Activated CD4-positive, alpha-beta memory T cell treated with anti-CD3 and anti-CD28 coated beads for 36 hours (primary cell): ENCODE results near the gene KCNK5. TPM values are rescaled to one million over a fixed set of nuclear protein-coding genes. Genes with fewer than 3 reads are reported as not detected.
A peak's percentile ranks its signal among the peaks of the same experiment; 100 is the strongest.

Experiments used
- CTCF ChIA-PET: fragments of 350-600 bp; sonication (Branson Sonifier 250); formaldehyde crosslinking; loops from one replicate; lab custom pipeline; 2021; ENCODE audit warnings: antibody characterized with exemption, inconsistent platforms; lab: Charles Lee
- POLR2A ChIA-PET: fragments of 350-600 bp; sonication (Branson Sonifier 250); formaldehyde crosslinking; loops from one replicate; lab custom pipeline; 2021; ENCODE audit warnings: antibody characterized with exemption; lab: Charles Lee
- DNase-seq: peaks from one replicate; pipeline ENCODE4 v3.0.0-alpha.2; 2020
- H3K27ac Mint-ChIP-seq: one replicate; pipeline ENCODE4 v1.8.0; 2021; ENCODE audit warnings: mixed read lengths
- H3K27me3 Mint-ChIP-seq: one replicate; pipeline ENCODE4 v1.8.0; 2021; ENCODE audit warnings: mixed read lengths
- H3K36me3 Mint-ChIP-seq: one replicate; pipeline ENCODE4 v1.8.0; 2021; ENCODE audit warnings: mixed read lengths
- H3K4me1 Mint-ChIP-seq: one replicate; pipeline ENCODE4 v1.8.0; 2021; ENCODE audit warnings: low read depth, mixed read lengths
- H3K4me3 Mint-ChIP-seq: one replicate; pipeline ENCODE4 v1.8.0; 2021; ENCODE audit warnings: mild to moderate bottlenecking, mixed read lengths
- H3K9me3 Mint-ChIP-seq: one replicate; pipeline ENCODE4 v1.8.0; 2021; ENCODE audit warnings: mixed read lengths
- intact Hi-C: fragments of 100-400 bp; cut with micrococcal nuclease; formaldehyde crosslinking; loops from one replicate; pipeline ENCODE4 v1.15.1; 2023
- total RNA-seq, 2 experiments: library from RNA; stranded (reverse); gene quantifications; one replicate each; pipeline ENCODE4 v1.2.3, GENCODE V29; 2021

The KCNK5 gene
- total RNA-seq, 2 experiments from 2014 or later, result 16.2 to 16.5 TPM

GRCh38 chr6:39236742-39237141 is 7.5 kb upstream of the KCNK5 start:
- H3K4me3 Mint-ChIP-seq, result no peak overlapping the region
- H3K9me3 Mint-ChIP-seq, result no peaks in the 10 kb centered on the region
- ChIA-PET CTCF (no interaction called here), POLR2A (interaction anchor here (0.6 kb wide), 1 partner anchor 526 kb away, joined by 3 read pairs; no protein-coding TSS in a partner anchor)
- no peak for DNase-seq
- H3K27ac Mint-ChIP-seq, result no peak overlapping the region
- no peaks in the 10 kb centered on the region for H3K36me3 Mint-ChIP-seq
- intact Hi-C loops, result no loop called here
- H3K4me1 Mint-ChIP-seq, result no peaks in the 10 kb centered on the region
- H3K27me3 Mint-ChIP-seq, result peaks cover 1% of the 10 kb centered on the region

GRCh38 chr6:39233333-39233732 is 4.1 kb upstream of the KCNK5 start:
- H3K4me3 Mint-ChIP-seq, result no peak overlapping the region
- H3K27ac Mint-ChIP-seq, result no peak overlapping the region
- POLR2A ChIA-PET, result no interaction called here
- DNase-seq, result no peak
- H3K4me1 Mint-ChIP-seq, result peaks cover 5% of the 10 kb centered on the region
- intact Hi-C loops, result no loop called here
- H3K36me3 Mint-ChIP-seq, result no peaks in the 10 kb centered on the region
- no peaks in the 10 kb centered on the region for H3K9me3 Mint-ChIP-seq
- peaks cover 1% of the 10 kb centered on the region for H3K27me3 Mint-ChIP-seq
- CTCF ChIA-PET, result interaction anchor here (1.0 kb wide), 1 partner anchor 70 kb away, joined by 4 read pairs; no protein-coding TSS in a partner anchor

GRCh38 chr6:39231521-39232243 is 2.4 kb upstream of the KCNK5 start:
- H3K4me3 Mint-ChIP-seq, result no peak overlapping the region
- peaks cover 8% of the 10 kb centered on the region for H3K36me3 Mint-ChIP-seq
- intact Hi-C loops, result no loop called here
- H3K27ac Mint-ChIP-seq, result no peak overlapping the region
- no peaks in the 10 kb centered on the region for H3K9me3 Mint-ChIP-seq
- CTCF ChIA-PET, result no interaction called here
- peaks cover 15% of the 10 kb centered on the region for H3K4me1 Mint-ChIP-seq
- no peaks in the 10 kb centered on the region for H3K27me3 Mint-ChIP-seq
- POLR2A ChIA-PET, result no interaction called here
- DNase-seq, result no peak

GRCh38 chr6:39230654-39231035 is 1.4 kb upstream of the KCNK5 start:
- intact Hi-C loops, result no loop called here
- Mint-ChIP-seq H3K36me3 (peaks cover 16% of the 10 kb centered on the region), H3K27me3 (no peaks in the 10 kb centered on the region), H3K27ac (no peak overlapping the region), H3K4me3 (no peak overlapping the region), H3K9me3 (no peaks in the 10 kb centered on the region), H3K4me1 (peaks cover 25% of the 10 kb centered on the region)
- CTCF ChIA-PET, result interaction anchor here (0.6 to 1.4 kb wide), 4 partner anchors 8 to 80 kb away, joined by 3 to 5 read pairs (median 4); no protein-coding TSS in a partner anchor
- POLR2A ChIA-PET, result no interaction called here
- DNase-seq, result no peak

GRCh38 chr6:39228111-39228971 is 934 bp downstream of the KCNK5 start:
- ChIA-PET CTCF (interaction anchor here (0.7 to 2.7 kb wide), 3 partner anchors 62 to 356 kb away, joined by 3 to 15 read pairs (median 11); no protein-coding TSS in a partner anchor), POLR2A (interaction anchor here (1.8 kb wide), 1 partner anchor 113 kb away, joined by 5 read pairs; the partner anchor contains the start of gene SAYSD1)
- Mint-ChIP-seq H3K4me1 (peaks cover 47% of the 10 kb centered on the region), H3K36me3 (peaks cover 28% of the 10 kb centered on the region), H3K4me3 (peak overlapping the region; percentile 78), H3K9me3 (no peaks in the 10 kb centered on the region), H3K27me3 (no peaks in the 10 kb centered on the region), H3K27ac (peak overlapping the region; percentile 88)
- peak; percentile 82 for DNase-seq
- intact Hi-C loops, result loop anchor here (2.0 to 5.0 kb wide), 7 partner anchors 34 to 1844 kb away; partner anchors contain the start of genes NFYA, OARD1 and SAYSD1

- peak overlapping the region; percentile 78 for H3K4me3 Mint-ChIP-seq
- CTCF ChIA-PET, result interaction anchor here (2.7 kb wide), 1 partner anchor 75 kb away, joined by 15 read pairs; no protein-coding TSS in a partner anchor
- H3K27ac Mint-ChIP-seq, result peak overlapping the region; percentile 88
- H3K27me3 Mint-ChIP-seq, result no peaks in the 10 kb centered on the region
- POLR2A ChIA-PET, result no interaction called here
- intact Hi-C loops, result loop anchor here (5.0 kb wide), 4 partner anchors 40 to 1845 kb away; partner anchors contain the start of genes NFYA and OARD1
- H3K9me3 Mint-ChIP-seq, result no peaks in the 10 kb centered on the region
- no peak for DNase-seq
- peaks cover 35% of the 10 kb centered on the region for H3K36me3 Mint-ChIP-seq
- peaks cover 56% of the 10 kb centered on the region for H3K4me1 Mint-ChIP-seq
Observed at GRCh38 chr6:39227476-39227875, 1.8 kb downstream of the KCNK5 start.

- intact Hi-C loops, result loop anchor here (5.0 kb wide), 4 partner anchors 39 to 1846 kb away; partner anchors contain the start of genes NFYA and OARD1
- Mint-ChIP-seq H3K27me3 (no peaks in the 10 kb centered on the region), H3K36me3 (peaks cover 41% of the 10 kb centered on the region), H3K4me3 (peak overlapping the region; percentile 78), H3K4me1 (peaks cover 63% of the 10 kb centered on the region), H3K27ac (peak overlapping the region; percentile 88), H3K9me3 (no peaks in the 10 kb centered on the region)
- CTCF ChIA-PET, result interaction anchor here (1.4 to 2.7 kb wide), 3 partner anchors 61 to 83 kb away, joined by 3 to 15 read pairs (median 4); no protein-coding TSS in a partner anchor
- POLR2A ChIA-PET, result no interaction called here
- peak; percentile 32 for DNase-seq
Observed at GRCh38 chr6:39226639-39227329, 2.5 kb downstream of the KCNK5 start.

GRCh38 chr6:39225946-39226437 is 3.3 kb downstream of the KCNK5 start:
- intact Hi-C loops, result loop anchor here (5.0 kb wide), 4 partner anchors 39 to 1846 kb away; partner anchors contain the start of genes NFYA and OARD1
- ChIA-PET CTCF (interaction anchor here (1.4 to 1.5 kb wide), 2 partner anchors 60 to 84 kb away, joined by 3 to 4 read pairs; no protein-coding TSS in a partner anchor), POLR2A (no interaction called here)
- Mint-ChIP-seq H3K36me3 (peaks cover 49% of the 10 kb centered on the region), H3K4me3 (peak overlapping the region; percentile 78), H3K4me1 (peaks cover 68% of the 10 kb centered on the region), H3K27me3 (no peaks in the 10 kb centered on the region), H3K27ac (peak overlapping the region; percentile 88), H3K9me3 (no peaks in the 10 kb centered on the region)
- peak; percentile 81 for DNase-seq

- Mint-ChIP-seq H3K36me3 (peaks cover 52% of the 10 kb centered on the region), H3K9me3 (no peaks in the 10 kb centered on the region), H3K4me1 (peaks cover 72% of the 10 kb centered on the region), H3K27me3 (no peaks in the 10 kb centered on the region), H3K27ac (peak overlapping the region; percentile 88), H3K4me3 (peak overlapping the region; percentile 78)
- intact Hi-C loops, result loop anchor here (5.0 kb wide), 4 partner anchors 38 to 1847 kb away; partner anchors contain the start of genes NFYA and OARD1
- ChIA-PET CTCF (interaction anchor here (1.4 to 1.5 kb wide), 2 partner anchors 60 to 84 kb away, joined by 3 to 4 read pairs; no protein-coding TSS in a partner anchor), POLR2A (no interaction called here)
- DNase-seq, result peak; percentile 27
Observed at GRCh38 chr6:39225543-39225942, 3.7 kb downstream of the KCNK5 start.

- POLR2A ChIA-PET, result interaction anchor here (0.6 to 0.7 kb wide), 2 partner anchors 78 to 1520 kb away, joined by 3 read pairs; no protein-coding TSS in a partner anchor
- no peak for DNase-seq
- intact Hi-C loops, result loop anchor here (5.0 kb wide), 4 partner anchors 37 to 1848 kb away; partner anchors contain the start of genes NFYA and OARD1
- Mint-ChIP-seq H3K9me3 (no peaks in the 10 kb centered on the region), H3K36me3 (peaks cover 52% of the 10 kb centered on the region), H3K4me3 (no peak overlapping the region), H3K27me3 (no peaks in the 10 kb centered on the region), H3K4me1 (peaks cover 76% of the 10 kb centered on the region), H3K27ac (peak overlapping the region; percentile 88)
- CTCF ChIA-PET, result no interaction called here
Observed at GRCh38 chr6:39224523-39225182, 4.6 kb downstream of the KCNK5 start.
